GM21526 (cell line): Measurements from ENCODE around the gene ADORA2A.

ENCODE experiments used
- ATAC-seq: cut with Tn5 transposase; IDR thresholded peaks from one replicate; pipeline ENCODE4 v1.9.1; 2021; ENCODE audit warnings: moderate library complexity; ENCODE audit not compliant: unreplicated experiment, low FRiP score

ADORA2A gene

DNA sequence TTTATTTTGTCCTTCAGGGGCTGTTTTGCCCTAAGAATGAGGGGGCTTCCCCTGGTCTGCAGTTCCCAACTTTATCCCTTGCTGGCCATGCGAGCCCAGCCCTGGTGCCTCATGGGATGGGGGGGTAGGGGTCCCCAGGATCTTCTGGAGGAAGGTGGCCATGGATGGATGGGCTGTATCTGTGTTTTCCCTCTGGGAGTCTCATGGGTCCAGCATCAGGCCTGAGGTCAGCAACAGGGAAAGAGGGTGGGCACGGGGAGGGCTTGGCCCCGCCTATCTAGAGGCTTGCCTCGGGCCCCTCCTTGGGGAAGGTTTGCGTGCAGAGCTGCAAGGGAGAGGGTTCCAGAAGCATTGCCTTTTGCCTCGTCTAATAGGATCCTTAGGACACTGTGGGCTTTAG lies 10.8 kb upstream of the ADORA2A start:
- ATAC-seq = no peak

DNA sequence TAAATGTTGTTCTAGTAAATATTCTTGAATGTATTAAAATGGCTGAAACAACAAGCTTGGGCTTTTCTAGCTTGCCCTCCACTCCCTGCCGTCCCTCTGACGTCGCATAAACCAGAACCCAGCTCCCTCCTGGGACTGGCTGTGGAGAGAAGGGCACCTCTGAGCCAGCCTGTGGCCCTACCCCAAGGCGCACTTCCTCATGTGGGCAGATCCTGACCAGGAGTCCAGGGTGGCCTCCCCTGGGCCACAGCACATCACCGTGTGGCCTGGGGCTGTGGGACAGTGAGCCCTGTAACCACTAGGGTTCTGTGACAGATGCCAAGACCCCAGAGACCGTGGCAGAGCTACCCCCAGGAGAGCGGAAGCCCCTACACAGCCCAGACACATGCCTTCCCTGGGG lies 10.2 kb upstream of the ADORA2A start:
- no peak for ATAC-seq

DNA sequence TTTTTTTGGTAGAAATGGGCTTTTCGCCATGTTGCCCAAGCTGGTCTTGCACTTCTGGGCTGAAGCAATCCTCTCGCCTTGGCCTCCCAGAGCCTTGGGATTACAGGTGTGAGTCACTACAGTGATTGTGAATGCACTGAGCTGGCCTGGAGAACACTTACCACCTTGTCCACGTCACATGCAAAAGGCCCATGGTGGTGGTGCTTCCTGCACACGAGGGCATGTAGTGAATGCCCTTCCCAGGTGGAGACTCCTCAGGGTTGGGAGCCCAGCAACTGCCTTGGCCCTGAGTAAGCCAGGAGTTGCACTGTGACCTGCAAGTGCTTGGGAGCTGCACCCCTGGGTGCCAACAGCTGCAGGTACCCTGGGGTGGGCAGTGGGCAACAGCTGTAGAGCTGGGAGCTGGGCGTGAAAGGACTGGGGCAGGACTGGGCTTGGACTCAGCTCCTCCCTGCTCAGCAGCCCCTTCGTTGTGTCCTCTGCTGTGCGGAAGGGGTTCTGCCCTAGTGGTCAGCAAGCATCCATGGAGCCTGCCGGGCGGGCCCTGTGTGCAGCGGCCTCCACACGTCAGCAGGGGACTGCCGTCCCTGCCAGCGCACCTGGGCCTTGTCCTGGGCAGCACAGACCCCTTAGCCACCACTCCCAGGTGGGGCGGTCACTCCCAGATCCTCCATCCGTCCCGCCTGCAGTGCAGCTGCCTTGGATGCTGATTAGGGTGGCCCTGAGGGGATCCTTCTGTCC lies 9.3 kb upstream of the ADORA2A start:
- ATAC-seq = no peak

DNA sequence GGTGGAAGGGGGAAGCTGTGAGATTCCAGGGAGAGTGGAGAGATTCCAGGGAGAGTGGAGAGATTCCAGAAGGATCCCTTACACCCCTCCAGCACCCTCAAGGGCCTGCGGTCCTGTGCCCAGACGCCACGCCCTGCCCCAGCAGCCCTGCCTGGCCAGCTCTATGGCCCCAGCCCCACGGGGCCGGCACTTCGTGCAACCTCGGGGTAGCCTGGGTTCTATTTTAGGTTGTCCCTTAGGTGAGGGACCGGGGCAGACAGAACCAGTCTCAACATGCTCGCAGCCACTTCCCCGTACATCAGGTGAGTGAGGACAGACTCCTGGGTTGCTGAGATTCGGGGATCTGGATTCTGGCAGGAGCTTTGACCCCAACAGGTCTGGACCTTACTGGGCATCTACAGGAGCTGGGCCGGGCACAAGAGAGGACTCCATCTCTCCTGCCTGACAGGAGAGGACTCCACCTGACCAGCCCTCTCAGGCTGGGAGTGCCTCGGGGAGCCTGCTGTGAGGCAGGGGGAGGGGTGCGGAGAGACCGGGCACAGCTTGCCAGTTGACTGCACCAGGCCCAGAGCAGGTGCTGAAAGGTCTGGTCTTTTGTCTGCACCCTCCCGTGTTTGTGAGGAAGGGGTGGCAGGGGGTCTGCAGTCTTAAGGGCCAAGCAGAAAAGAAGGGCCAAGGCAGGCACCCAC lies 8.5 kb upstream of the ADORA2A start:
- no peak for ATAC-seq

DNA sequence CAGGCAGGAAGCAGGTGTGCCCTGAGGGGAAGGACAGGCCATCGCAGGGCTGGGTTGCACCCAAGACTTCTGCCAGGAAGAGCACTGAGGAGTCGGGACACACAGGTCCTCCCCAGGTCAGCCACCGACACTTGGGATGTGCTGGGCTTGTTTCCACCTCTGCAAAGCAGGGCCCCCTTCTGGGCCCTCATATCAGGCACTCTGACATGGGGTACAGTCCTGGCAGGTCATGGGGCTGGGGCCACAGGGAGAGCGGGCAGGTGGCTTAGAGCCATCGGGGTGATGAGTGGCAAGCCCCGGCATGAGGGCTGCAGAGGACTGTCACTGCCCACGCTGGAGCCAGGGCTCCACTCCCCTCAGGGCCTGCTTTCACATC lies 7.9 kb upstream of the ADORA2A start:
- no peak for ATAC-seq

DNA sequence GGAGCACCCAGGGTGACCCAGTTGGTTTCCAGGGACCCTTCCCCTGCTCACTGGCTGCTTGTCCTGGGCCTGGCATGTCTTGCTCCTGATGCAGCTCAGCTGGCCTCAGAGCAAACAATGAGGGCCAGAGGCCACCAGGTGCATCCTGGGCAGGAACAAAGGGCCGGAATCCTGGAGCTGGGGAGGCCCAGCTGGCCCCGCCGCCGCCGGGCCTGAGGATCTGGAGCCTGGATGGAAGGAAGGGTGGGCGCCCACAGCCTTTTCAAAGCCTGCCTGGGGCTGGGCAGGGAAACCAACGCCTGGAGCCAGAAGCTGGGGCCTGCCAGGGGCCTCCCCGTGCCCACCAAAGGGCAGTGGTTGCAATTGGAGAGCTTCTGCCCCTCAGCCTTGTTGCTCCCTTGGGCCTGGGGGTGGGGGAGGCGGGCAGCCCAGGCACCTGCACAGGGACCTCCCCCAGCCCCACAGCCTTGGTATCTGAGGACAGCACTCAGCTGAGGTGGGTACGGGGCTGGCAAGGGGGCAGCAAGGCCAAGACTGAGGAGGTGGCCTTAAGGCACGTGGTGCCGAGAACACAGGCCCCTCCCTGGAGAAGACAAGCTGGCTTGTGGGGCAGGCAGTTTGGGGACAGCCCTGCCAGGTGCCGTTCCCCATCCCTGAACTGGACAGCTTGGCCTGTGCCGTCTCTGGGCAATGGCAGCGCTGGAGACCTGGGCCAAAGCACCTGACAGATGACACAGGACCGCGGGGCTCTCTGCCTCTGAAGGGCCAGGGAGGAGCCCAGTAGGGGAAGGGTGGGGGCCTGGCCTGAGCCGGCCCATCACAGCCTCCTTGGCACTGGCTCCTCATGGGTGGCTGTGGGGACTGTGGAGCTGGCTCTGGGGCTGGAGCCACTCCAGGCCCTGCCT lies 7.1 kb upstream of the ADORA2A start:
- ATAC-seq = no peak

DNA sequence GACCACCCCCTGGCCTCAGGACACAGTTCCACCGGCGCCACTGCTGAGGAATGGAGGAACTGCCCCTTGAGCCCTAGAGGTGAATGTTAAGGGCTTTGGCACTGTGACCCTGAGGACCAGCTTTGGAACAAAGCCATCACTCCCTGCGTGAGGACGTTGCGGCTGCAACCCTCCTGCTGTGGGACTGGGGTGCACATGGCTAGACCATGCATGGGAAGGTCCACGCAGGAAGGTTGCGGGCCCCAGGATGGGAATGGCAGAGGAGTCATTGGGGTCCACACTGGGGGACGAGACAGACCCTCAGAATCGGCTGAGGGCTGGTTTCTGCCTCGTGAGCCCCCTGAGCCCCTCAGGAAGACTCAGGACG lies 6.4 kb upstream of the ADORA2A start:
- ATAC-seq = no peak

DNA sequence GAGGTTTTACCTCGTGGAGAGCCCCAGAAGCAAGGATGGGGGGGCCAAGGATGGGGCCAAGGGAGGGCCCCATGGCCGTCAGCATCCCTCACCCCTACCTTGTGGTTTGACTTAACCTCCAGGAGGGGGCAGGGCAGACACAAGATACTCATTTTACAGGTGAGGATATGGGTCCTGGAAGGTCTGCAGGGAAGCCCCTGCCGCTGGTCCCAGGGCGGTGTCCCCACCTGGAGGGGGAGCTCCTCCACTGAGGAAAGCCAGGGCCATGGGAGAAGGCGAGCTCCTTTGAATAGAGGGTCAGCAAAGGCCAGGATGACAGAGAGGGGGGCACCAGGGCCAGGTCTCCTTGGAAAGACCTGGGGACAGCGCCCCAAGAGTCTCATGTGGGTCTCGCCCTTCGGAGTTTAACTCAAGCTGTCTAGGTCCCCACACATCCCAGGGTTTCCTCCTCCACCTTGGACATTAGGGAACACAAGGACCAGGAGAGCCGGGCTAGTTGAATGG lies 5.9 kb upstream of the ADORA2A start:
- no peak for ATAC-seq

DNA sequence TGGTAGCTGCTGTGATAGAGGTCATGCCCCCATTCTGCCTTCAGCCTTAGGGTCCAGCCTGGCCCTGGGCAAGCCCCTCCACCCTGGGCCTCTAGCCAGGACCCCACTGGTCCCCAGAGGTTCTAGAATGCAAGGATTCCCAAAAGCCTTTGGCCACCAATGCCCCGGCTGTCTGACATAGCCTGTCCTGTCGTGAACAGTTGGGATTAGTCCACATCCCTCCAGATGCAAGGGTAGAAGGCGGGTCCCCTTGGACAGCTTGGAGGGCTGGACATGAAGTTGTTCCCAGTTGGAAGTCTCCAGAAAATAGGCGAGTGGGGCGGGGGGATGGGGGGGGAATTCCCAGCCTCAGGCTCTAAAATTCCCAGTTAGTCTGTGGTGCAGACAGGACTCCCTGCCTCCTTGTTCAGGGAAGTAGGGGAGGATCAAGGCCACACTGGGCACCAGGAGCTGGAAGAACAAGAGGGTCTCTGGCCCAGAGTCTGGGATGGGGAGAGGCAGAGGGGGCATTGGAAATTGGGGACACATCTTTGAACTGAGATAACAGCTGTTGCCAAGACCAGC lies 5.2 kb upstream of the ADORA2A start:
- ATAC-seq = no peak

DNA sequence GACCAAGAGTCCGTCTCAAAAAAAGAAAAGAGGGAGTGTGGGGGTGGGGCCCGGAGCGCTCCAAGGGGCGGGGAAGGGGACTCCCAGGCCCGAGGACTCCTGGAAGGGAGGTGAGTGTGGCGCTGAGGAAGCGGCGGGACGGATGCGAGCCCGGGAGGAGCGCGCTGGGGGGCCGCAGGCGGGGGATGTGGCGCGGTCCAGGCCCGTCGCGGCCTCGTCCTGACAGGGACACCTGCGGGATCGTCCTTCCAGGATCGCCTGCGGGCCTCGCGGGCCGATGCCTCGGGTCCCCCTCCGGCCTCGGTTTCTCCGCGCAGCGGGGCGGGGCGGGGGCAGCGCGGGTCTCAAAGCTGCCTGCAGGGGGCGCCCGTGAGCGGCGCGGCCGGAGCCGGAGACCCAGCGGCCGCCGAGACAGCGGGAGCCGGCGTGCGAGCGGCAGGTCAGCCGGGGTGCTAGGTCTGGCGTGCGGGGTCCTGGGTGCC lies 3.8 kb upstream of the ADORA2A start:
- ATAC-seq = no peak

DNA sequence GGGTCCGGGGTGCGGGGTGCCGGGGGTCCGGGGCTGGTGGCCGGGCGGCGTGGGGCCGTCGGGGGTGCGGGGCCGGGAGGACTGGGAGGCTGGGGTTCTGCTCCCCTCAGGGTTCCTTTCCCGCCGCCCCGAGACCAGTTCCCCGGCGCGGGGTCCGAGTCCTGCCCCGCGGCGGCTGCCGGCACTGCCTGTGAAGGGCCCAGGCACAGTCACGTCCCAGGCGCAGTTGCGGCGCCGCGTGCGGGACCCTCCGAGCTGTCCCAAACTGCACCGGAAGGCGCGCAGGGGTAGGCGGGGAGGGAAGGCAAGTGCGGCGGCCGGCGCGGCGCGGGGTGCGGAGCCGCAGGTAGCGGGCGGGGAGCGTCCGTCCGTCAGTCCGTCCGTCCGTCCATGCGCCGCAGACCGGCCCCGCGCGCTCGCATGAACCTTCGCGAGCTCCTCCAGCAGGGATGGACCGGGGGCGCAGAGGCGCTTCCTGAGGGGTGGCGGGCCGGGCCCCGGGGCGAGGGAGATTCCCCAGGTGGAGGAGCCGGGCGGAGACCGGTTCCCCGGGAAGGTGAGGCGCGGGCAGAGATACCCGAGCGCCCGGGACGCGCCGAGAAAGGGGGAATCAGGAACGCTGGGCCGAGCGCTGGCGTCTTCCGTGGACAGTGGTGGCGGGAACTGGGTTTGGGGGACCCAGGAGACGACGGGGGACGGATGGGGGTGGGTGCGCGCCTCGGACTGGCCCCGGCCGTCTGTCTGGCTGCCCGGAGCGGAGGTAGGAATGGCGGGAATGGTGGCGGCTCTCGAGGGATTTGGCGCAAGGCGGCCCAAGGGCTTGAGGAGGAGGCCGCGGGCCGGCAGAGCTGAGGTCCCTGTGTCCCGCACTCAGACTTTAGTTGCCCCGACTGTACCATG lies 3.1 kb upstream of the ADORA2A start:
- no peak for ATAC-seq

DNA sequence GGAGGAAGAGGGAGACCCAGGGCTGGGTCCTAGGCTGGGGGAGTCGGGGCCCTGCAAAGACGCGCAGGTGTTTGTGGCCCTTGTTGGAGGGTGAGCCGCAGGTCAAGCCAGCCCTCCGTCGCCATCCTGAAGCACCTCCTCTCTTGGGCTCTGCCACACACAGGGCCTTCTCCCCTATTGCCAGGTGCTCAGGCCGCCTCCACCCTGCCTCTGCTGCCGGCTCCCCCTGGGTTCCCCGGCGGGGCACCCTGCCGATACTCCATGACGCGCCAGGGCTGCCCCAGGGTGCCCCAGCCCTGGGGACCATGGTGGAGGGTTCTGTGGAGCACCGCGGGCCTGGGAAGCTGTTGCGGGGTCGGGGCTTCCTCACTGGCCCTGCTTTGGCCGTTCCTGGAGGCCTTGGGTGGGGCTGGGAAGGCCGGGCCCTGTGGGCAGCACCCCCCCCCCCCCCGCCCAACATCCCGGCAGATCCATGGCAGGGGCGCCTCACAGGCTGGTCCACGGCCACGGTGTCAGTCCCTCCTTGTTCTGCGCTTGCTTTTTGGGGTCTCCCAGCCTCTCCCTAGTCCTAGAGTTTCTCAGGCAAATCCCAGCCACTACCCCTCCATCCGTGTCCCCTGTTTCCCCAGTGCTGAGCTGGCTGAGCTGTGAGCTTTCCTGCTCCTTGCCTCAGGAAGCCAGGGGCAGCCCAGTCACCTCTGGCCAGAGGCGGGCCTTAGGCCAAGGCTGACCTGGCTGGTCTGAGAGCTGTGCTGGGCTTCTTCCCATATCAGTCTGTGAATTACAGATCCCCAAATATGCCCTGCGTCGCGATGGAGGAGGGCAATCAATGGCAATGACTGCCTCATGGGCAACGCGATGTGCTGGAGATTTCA lies 2.3 kb upstream of the ADORA2A start:
- no peak for ATAC-seq

DNA sequence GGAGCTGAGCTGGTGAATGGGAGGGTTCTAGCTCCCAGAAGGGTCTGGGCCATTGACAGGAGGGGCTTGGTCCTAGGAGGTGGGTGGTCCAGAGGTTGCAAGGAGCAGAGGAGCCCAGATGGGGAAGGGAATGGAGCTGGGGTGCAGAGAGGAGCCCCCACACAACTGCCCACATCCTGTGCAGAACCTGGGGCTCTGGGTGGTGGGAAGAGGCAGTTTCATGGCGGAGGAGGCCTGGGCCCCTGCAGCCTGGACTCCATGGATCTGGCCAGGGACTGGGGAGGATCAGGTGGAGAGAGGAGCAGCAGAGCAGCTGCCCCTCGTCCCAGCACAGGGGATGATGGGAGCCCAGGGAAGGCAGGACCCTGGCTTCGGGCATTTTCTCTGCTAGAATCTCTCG lies 963 bp upstream of the ADORA2A start:
- ATAC-seq = no peak

DNA sequence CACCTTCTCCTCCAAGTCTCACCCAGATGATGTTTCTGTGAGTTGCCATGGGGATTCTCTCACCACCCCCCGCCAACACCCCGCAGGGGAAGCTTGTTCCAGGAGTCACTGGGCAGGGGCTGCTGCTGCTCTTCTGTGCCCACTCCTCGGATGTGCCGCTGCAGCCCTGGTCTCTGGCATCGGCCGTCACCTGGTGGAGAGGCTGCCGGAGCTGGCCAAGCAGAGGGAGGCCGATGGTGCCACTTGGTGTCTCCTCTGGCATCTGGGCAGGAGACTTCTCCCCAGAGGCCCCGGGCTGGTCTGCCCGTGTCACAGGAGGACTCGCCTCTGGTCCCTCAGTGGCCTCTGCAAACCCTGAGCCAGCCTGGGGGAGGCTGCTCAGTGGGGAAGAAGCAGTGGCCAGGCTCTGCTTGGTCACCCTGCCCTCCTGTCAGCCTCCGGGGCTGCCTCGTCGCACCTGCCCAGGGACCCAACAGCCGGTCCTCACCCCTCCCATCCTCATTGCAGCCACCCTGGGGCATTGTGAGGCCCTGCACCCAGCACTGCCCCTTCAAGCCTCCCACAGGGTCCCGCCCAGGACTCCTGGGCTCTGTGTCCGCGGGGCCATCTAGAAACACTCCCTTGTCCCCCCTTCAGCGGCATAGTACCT lies 424 bp upstream of the ADORA2A start:
- ATAC-seq = no peak

DNA sequence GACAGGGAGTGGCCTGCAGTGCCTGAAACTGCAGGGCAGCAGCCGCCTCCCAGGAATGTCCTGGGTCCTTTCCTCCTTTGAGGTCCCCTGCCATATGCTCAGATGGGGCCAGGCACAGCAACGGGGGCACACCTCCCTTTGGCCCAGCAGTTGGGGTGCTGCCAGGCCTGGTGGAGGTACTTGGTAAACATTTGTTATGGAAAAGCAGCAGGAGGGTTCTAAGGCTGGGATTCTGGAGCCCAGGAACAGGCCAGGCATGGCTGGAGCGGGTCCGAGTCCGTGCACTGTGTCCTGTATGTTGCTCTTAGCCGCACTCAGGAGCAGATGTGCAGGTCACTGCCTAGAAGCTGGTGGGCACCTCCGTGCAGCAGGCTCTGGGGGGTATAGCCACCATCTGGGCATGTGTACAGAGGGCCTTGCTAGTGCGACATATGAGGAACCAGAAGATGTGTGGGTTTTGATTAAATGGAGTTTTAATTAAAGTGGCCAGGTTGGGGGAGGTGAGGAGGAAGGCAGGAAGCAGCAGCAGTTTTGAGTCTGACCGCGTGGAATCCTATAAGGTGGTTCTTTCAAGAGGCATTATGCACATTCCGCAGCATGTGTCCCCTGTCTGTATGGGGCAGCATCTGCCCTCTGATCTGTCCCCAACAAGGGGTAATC lies 1.5 kb downstream of the ADORA2A start:
- ATAC-seq = no peak

DNA sequence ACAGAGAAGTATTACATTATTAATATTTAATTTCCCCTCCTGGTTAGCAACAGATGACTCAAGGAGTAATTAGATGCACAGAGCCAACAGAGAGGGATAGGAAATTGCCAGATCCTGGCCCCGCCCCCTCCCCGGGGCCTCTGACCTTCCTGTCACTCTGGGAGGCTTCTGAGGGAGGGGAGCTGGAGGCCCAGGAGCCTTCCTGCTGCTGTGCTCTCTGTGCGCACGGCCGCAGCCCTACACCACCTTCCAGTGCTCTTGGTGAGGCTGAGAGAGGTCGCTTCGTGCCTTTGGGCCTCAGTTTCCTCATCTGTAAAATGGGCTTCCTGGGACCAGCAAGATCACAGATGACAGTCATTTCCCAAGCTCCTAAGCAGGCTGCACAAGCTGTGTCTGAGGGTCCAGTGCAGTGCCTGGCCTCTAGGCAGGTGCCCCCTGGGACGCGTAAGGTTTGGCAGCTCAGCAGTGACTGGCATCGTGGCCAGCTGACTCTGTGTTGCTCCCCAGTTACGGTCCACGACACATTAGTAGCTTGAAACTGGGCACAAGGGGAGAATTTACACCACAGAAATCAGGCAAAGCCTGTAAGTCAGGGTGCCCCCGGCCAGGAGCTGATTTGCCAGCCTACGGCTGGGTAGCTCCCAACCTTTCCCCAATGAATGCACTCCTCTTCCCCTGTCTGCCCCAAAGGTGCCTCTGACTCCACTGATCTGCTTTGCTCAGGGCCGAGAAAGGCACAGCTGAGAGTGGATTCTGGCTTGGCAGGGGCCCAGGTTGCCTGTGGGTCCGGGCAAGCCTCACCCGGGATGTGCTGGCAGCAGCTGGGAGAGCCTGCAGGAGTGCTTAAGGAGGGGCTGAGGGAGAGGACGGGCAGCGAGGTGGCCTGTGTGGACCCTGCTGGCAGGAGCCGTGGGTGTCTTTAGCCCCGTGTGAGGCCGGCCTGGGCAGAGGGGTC lies 2.3 kb downstream of the ADORA2A start:
- no peak for ATAC-seq
